MG63 (cell line): ENCODE measurements around the gene LHFPL5. TPM values are rescaled to one million over a fixed set of nuclear protein-coding genes. Genes with fewer than 3 reads are reported as not detected.
A peak's percentile ranks its signal among the peaks of the same experiment; 100 is the strongest.

ENCODE experiments used
- DNase-seq: peaks from one replicate; pipeline ENCODE4 v3.0.0-alpha.2; 2020
- H3K27me3 ChIP-seq: fragments of 250-450 bp; sonication (Bioruptor Pico); 2 replicates; pipeline ENCODE4 v1.5.1; 2020; ENCODE audit warnings: mild to moderate bottlenecking, moderate library complexity
- H3K36me3 ChIP-seq: fragments of 250-450 bp; sonication (Bioruptor Pico); 2 replicates; pipeline ENCODE4 v1.5.1; 2020; ENCODE audit warnings: mild to moderate bottlenecking, moderate library complexity
- H3K4me3 ChIP-seq: fragments of 250-450 bp; sonication (Bioruptor Pico); 2 replicates; pipeline ENCODE4 v1.5.1; 2020; ENCODE audit warnings: mild to moderate bottlenecking, moderate library complexity
- H3K9me3 ChIP-seq: fragments of 250-450 bp; sonication (Bioruptor Pico); 2 replicates; pipeline ENCODE4 v1.5.1; 2020; ENCODE audit warnings: mild to moderate bottlenecking, moderate library complexity
- total RNA-seq: library from RNA; depleted of rRNA; stranded (reverse); fragments of >200 nt; shearing (Covaris generic); gene quantifications from 2 replicates; pipeline ENCODE4 v1.2.3, GENCODE V29; 2014; ENCODE audit warnings: low replicate concordance

Gene LHFPL5
- total RNA-seq, 1 experiment from 2014 or later: not detected

DNA sequence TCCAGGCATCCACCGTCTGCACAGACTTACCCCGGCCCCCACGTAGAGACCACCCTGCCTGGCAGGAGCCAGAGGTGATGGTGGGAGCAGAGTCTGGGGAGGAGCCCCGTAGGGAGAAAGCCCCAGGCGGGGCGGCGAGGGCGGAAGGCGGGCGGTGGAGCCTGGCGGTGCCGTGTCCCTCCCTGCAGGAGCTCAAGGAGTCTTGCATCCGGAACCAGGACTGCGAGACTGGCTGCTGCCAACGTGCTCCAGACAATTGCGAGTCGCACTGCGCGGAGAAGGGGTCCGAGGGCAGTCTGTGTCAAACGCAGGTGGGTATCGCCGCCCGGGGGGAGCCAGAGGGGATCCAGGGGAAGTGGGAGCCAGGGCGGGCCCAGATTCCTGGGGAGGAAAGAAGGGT lies 18.3 kb upstream of the LHFPL5 start:
- Histone ChIP-seq H3K36me3 (no peaks in the 10 kb centered on the region), H3K27me3 (peaks cover 43% of the 10 kb centered on the region), H3K9me3 (no peaks in the 10 kb centered on the region), H3K4me3 (no peak overlapping the region)
- DNase-seq: no peak

DNA sequence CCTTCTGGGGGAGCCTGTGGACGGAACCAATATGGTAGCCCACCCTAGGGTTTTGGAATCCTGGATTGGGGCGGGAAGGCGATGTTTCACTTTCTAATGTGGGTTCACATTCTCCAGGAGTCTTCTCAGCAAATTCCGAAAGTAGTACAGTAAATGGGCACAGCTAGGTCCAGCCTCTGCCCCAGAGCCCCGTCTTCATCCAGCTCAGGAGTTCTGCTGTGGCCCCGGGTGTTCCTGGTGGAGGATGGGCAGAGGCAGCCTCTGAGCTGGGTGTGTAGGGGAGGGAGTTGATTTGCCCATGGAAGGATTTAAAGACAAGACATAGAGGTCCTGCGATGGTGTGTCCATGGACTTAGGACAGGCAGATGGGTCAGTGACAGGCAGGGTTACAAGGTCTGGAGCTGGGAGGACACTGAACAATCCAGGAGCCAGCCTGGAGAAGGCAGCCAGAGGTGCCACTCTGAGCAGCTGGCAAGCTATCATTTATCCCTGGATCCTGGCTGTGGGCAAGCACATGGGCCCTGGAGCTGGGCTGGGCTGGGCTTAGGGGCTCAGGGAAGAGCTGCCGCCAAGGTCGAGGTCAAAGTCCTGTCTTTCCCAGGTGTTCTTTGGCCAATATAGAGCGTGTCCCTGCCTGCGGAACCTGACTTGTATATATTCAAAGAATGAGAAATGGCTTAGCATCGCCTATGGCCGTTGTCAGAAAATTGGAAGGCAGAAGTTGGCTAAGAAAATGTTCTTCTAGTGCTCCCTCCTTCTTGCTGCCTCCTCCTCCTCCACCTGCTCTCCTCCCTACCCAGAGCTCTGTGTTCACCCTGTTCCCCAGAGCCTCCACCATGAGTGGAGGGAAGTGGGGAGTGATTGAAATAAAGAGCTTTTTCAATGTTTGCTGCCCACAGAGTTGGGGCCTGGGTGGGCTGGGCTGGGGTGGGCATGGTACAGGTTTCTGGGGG lies 17.6 kb upstream of the LHFPL5 start:
- H3K27me3 ChIP-seq: peaks cover 43% of the 10 kb centered on the region

DNA sequence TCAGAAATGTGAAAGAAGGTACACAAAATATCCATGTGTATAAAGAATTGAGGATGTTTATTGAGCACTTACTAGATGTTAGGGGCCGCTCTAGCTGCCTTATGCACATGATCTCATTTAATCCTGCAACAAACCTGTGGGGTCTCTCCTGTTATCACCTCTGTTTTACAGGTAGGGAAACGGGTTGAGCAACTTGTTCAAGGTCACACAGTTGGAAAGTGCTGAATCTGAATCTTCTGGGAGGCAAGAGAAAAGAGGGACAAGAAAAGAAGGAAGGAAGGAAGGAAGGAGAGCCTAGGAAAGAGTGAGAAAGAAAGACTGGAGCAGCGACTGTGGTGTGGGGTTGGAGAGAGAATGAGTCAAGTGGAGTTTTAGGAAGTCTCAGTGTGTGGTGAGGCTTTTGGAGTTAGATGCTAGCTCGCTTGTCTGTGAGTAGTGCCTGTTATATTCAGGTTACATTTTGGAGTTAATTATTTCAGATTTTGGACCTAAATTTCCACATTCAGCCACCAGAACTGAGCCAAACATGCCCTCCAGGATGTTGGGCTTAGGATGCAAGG lies 16.6 kb upstream of the LHFPL5 start:
- no peak overlapping the region for H3K4me3 ChIP-seq
- peaks cover 46% of the 10 kb centered on the region for H3K27me3 ChIP-seq
- no peaks in the 10 kb centered on the region for H3K9me3 ChIP-seq
- DNase-seq: no peak
- H3K36me3 ChIP-seq: no peaks in the 10 kb centered on the region

More for the DNA sequence above, 17.6 kb upstream of the LHFPL5 start:
- Histone ChIP-seq H3K36me3 (no peaks in the 10 kb centered on the region), H3K9me3 (no peaks in the 10 kb centered on the region), H3K4me3 (no peak overlapping the region)
- no peak for DNase-seq

DNA sequence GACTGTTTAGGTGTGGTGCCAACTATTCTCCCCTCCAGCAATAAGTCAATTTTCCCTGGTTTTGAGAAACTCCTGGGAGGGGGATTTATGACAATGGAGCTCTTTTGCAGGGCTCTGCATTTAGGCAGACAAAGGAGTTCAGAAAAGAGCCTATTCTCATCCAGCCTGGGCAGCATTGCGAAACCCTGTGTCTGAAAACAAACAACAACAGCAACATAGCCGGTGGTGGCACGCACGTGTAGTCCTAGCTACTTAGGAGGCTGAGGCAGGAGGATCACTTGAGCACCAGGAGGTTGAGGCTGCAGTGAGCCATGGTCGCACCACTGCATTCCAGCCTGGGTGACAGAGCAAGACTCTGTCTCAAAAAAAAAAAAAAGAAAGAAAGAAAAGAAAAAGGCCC lies 14.5 kb upstream of the LHFPL5 start:
- no peak for DNase-seq
- H3K36me3 ChIP-seq: no peaks in the 10 kb centered on the region
- no peak overlapping the region for H3K4me3 ChIP-seq
- peaks cover 38% of the 10 kb centered on the region for H3K27me3 ChIP-seq
- no peaks in the 10 kb centered on the region for H3K9me3 ChIP-seq

DNA sequence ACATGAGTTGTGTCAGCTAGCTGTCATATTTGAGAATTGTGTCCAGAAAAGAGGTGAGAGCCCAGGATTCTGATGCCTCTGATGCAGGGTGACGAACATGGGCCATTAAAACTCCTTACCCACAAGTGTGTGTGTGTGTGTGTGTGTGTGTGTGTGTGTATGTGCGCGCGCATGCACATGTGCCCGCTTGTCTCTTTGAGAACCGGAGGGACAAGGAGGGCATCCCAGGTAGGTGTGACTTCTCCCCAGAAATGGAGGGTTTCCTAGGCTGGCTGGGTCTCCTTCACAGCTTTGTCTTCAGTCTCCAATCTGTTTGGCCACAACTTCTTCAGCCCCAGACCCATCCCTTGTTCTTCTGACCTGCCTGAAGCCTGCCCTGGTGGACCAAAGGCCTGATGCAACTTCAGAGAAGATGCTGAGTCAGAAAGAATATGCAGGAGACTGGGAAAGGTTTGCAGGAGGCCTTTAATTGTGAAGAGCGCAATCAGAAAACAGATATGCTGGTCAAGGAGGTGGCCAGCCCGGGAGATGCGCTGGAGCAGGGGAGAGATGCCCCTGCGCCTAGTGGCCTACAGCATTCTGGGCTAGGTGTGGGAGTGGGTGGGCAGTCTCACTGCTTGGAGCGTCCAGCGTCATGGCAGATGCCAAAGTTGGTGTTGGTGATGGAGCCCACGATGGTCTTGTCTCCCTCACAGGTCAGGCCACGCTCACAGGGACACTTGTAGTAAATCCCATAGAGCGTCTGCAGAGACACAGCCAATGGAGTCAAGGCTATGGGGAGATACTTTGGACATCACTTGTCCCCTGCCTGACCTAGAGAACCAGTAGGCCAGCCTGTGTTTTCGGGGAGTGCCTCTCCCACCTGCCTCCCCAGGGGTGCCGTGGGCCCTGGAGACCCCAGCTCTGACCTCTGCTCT lies 10.4 kb upstream of the LHFPL5 start:
- H3K27me3 ChIP-seq: peaks cover 3% of the 10 kb centered on the region; the same call in 1 of the 2 replicates
- no peak for DNase-seq
- H3K36me3 ChIP-seq: no peaks in the 10 kb centered on the region
- no peaks in the 10 kb centered on the region for H3K9me3 ChIP-seq
- H3K4me3 ChIP-seq: no peak overlapping the region

DNA sequence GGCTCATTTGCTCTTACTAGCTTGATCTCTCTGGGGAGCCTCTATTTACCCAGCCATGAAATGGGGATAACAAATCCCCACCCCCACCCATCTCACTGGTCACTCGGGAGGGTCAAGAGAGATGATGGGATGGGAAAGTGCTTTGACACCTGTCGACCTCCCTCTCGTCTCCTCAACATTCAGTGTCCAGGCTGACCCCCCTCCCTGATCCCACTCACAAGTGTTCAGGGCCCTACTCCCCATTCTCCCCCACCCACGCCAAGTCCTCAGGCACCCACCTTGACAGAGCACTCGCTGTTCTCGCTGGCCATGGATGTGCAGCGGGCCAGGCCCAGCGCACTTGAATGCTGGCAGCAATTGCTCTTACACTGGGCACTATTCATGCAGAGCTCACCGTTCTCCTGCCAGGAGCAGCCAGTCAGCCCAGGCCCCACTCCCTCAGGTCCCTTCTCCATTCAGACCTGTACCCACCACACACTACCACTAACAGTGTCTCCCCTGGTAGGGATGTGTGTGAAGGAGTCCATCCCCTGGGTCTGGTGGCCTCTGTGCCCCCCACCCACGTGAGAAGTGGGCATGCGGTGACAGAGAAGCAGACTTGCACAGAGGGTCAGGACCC lies 9.6 kb upstream of the LHFPL5 start:
- no peaks in the 10 kb centered on the region for H3K36me3 ChIP-seq
- 0 out of 2 replicates have a peak, but pooled peaks cover 3% of the 10 kb centered on the region for H3K27me3 ChIP-seq
- no peak for DNase-seq
- no peaks in the 10 kb centered on the region for H3K9me3 ChIP-seq
- H3K4me3 ChIP-seq: no peak overlapping the region

DNA sequence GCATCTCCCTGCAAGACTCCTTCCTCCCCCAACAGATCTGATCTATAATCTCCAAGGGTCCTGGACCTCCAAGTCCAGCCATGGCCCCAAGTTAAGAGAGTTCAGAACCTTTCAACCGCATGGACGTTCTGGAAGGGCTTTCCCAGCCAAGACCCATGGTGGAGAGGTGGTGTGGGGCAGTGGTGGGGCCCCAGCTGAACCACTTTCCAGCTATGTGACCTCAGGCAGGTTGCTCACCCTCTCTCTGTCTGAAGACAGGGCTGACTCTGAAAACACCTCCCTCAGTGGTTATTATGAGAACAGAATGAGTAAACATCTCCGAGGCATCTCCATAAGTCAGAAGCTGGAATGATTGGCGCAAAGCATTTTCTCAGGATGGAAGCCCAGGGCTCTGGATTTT lies 8.9 kb upstream of the LHFPL5 start:
- DNase-seq: no peak
- H3K4me3 ChIP-seq: no peak overlapping the region
- H3K27me3 ChIP-seq: 0 out of 2 replicates have a peak, but pooled peaks cover 3% of the 10 kb centered on the region
- no peaks in the 10 kb centered on the region for H3K36me3 ChIP-seq
- H3K9me3 ChIP-seq: no peaks in the 10 kb centered on the region

DNA sequence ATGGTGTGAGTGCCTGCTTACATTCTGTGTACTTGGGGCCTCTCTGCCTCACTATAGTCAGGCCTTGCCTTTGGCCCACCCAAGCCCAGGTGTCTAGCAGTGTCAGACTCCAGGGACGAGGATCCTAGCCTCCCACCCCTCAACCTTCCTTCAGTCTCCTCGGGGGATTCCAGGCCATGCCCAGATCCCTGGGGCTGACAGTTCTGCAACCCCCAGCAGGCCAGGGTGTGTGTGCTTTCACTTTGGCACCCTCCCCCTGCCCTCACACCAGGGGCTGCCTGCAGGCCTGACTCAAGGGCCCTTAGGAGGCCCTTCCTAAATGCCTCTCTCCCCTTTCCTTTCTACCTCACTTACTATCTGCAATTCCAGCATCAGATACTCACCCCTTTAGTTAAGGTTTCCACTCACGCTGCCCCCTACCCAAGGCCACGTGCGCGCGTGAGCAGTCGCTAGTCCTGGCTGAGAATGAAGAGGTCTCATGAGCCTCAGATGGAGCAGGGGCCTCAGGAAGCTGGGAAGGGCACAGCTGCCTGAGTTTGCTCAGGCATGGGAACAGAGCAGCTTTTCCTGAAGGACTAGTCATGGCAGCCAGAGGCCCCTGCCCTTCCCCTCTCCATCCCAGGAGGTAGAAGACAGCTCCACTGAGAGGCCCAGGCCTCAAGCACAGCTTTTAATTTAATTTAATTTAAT lies 7.2 kb upstream of the LHFPL5 start:
- H3K9me3 ChIP-seq: no peaks in the 10 kb centered on the region
- no peaks in the 10 kb centered on the region for H3K36me3 ChIP-seq
- no peak for DNase-seq

DNA sequence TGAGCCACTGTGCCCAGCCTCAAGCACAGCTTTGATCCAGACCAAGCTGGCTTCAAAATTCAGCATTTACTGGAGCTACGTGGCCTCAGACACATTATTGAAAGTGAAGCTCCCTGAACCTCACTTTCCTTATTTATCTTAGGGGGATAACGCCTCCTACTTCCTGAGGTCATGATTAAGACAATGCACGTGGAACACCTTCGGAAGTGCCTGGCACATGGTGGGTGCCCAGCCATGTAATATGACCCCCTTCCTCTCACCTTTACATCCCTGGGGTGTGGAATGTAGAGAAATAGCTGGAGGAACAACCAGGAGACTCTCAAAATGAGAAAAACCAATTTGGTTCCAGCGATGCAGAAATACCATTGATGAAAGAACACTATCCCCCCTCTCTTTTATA lies 6.4 kb upstream of the LHFPL5 start:
- no peaks in the 10 kb centered on the region for H3K27me3 ChIP-seq
- H3K4me3 ChIP-seq: no peak overlapping the region
- H3K9me3 ChIP-seq: no peaks in the 10 kb centered on the region
- H3K36me3 ChIP-seq: no peaks in the 10 kb centered on the region
- DNase-seq: no peak

More for the DNA sequence above, 7.2 kb upstream of the LHFPL5 start:
- Histone ChIP-seq H3K4me3 (no peak overlapping the region), H3K27me3 (no peaks in the 10 kb centered on the region)

DNA sequence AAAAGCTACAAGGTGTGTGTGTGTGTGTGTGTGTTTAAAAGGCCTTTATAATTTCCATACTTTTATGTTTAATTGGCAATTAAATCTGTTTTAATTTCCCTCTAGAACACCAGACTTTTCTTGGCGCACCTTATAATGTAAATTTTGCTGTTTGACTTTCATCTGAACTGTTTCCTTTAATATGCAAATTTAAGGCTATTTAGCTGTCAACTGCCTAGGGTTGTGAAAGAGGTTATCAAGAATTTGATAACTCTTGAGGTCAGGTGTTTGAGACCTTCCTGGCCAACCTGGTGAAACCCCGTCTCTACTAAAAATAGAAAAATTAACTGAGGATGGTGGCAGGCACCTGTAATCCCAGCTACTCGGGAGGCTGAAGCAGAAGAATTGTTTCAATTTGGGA lies 4.0 kb upstream of the LHFPL5 start:
- DNase-seq: no peak
- Histone ChIP-seq H3K36me3 (no peaks in the 10 kb centered on the region), H3K9me3 (no peaks in the 10 kb centered on the region), H3K4me3 (no peak overlapping the region), H3K27me3 (no peaks in the 10 kb centered on the region)

DNA sequence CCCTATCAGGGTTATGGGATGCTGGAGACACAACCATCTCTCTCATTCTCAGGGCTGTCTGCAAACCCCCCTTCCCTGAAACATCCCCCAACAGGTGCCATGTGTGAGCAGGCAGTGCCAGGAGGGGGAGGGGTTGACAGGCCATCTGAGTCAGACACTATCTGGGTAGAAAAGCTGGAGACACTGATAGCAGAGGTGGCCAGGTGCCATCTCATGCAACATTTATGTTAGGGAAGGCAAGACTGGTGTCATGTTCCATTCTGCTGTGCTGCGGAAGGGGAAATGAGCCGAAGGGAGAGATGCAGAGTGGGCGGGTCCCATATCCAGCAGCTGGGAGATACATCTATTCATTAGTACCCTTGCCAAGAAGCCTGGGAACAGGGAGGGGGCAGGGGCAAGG lies 3.5 kb downstream of the LHFPL5 start:
- DNase-seq: no peak
- Histone ChIP-seq H3K27me3 (0 out of 2 replicates have a peak, but pooled peaks cover 2% of the 10 kb centered on the region), H3K4me3 (no peak overlapping the region), H3K36me3 (no peaks in the 10 kb centered on the region), H3K9me3 (no peaks in the 10 kb centered on the region)

DNA sequence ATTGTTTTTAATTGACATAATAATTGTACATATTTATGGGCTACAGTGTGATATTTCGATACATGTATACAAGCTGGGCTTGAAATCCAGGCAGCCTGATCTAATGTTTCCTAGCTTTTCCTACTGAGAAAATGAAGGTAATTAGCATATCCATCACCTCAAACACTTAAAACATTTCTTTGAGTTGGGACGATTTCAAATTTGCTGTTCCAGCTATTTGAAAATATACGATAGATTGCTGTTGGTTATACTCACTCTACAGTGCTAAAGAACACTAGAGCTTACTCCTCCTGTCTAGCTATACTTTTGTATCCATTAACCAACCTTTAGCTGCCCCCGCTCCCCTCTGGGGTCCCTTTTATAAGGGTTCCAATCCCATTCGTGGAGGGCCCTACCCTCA lies 4.7 kb downstream of the LHFPL5 start:
- no peaks in the 10 kb centered on the region for H3K9me3 ChIP-seq
- no peak overlapping the region for H3K4me3 ChIP-seq
- H3K27me3 ChIP-seq: 0 out of 2 replicates have a peak, but pooled peaks cover 2% of the 10 kb centered on the region
- DNase-seq: no peak
- H3K36me3 ChIP-seq: no peaks in the 10 kb centered on the region

DNA sequence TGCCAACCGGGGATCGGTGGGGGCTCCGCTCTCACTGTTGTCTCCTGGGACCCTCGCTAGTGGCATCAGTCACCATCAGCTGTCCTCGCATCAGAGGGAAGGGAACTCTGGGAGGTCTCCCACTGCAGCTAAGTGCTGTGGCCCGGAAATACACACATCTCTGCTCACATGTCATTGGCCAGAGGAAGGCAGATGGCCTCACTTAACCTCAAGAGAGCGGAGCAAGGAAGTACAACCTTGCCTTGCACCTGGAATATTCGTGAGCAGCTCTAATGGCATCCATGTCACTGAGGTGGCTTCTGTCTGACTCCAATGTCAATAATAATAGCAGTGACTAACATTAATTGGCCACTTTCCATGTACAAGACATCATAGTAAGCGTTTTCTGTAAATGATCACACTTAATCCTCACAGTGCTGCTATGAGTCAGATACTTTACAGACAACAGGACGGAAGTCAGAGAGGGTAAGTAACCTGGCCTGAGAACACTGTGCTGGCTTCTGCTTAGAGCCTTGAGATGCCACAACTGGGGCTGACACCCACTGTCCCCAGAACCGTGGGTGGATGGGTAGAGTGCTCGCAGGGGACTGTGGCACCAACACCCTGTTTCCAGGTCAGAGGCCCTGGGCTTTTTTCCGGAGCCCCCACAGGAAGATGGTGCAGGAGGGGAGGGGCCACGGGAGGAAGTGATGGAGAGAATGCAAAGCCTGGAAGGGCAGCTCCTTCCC lies 6.0 kb downstream of the LHFPL5 start:
- DNase-seq: peak; percentile 26
- Histone ChIP-seq H3K9me3 (no peaks in the 10 kb centered on the region), H3K4me3 (no peak overlapping the region), H3K27me3 (0 out of 2 replicates have a peak, but pooled peaks cover 2% of the 10 kb centered on the region), H3K36me3 (no peaks in the 10 kb centered on the region)

DNA sequence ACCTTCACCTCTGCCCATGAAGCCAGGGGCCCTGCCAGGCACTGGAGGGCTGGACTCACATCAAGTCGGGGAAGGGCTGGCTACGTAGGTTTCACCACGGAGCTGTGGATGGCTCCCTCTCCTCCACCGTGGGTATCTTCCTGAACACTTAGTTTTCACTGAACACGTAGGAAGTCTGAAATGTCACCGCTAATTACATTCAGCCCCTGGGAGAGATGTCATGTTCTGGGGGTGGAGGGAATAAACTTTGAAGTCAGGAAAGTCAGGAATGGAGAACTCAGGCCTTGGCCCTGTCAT lies 6.5 kb downstream of the LHFPL5 start:
- Histone ChIP-seq H3K27me3 (no peaks in the 10 kb centered on the region), H3K9me3 (no peaks in the 10 kb centered on the region), H3K36me3 (no peaks in the 10 kb centered on the region), H3K4me3 (no peak overlapping the region)
- DNase-seq: no peak

DNA sequence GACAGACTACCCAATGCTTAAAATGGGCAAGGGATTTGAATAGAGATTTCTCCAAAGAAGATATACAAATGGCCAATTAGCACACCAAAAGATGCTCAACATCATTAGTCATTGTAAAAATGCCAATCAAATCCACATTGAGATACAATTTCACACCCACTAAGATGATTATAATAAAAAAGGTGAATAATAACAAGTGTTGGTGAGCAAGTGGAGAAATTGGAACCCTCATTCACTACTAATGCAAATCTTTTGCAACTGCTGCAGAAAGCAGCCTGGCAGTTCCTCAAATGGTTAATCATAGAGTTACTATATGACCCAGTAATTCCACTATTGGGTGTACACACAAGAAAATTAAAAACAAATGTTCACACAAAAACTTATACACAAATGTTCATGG lies 12.4 kb downstream of the LHFPL5 start:
- no peak overlapping the region for H3K4me3 ChIP-seq
- H3K27me3 ChIP-seq: peaks cover 5% of the 10 kb centered on the region; the same call in 1 of the 2 replicates
- no peak for DNase-seq
- no peaks in the 10 kb centered on the region for H3K36me3 ChIP-seq
- peaks cover 7% of the 10 kb centered on the region for H3K9me3 ChIP-seq
